ENCODE results near the gene VEGFD.
A peak's percentile ranks its signal among the peaks of the same experiment; 100 is the strongest.

VEGFD gene

DNA sequence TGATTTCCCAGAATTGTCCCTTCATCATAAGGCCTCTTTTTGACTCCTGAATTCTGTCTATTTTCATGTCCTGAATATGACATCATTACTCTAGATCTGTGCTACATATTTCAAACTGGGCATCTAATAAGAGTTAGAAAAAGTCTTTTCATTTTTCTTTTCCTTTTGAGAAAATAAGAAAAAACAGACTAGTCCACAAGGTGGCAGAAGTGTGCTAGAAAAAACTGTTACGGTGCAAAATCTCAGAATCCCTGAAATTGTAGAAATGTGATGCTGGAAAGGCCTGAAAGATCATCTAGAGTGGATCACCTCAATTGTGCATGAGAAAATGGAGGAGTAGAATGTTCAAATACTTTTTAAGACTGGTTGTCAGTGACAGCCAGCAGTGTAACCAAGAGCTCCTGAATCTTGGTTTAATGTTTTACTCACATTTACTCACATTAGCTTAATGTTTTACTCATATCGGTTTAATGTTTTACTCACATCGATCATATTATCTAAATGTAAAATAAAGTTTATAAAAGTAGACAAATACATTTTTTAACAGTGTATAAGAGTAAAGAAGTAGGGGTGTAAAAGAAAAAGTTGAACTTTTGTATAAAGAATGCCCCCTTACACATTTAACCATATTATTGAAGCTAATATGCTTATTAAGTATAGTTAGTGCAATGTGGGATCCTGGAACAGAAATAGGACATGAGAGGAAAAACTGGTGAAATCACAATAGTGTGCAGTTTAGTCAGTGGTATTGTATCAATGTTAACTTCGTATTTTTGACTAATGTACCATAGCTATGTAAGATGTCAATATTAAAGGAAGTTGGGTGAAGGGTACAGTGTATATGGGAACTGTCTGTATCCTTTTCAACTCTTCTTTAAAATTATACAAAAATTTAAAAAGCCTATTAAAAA lies 84.0 kb downstream of the VEGFD start:
- DNase-seq = peak; percentile 30

DNA sequence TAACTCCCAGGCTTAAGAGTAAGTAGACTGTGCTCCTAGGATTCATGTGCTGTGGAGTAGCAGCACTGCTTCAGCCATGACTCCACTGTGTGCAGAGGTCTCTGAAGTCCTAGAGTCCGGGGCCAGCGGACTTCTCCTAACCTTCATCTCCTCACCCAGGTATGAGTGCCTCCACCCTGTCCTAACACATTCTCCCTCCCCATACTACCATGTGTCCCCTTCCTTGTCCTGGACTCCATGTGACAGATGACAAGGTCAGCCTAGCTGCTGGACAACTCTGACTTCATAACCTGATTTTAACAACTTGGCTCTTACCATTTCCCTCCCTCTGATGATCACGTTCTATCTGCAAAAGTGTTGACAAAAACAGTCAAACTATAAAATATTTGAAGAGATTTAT lies 85.4 kb downstream of the VEGFD start:
- no peak for DNase-seq

DNA sequence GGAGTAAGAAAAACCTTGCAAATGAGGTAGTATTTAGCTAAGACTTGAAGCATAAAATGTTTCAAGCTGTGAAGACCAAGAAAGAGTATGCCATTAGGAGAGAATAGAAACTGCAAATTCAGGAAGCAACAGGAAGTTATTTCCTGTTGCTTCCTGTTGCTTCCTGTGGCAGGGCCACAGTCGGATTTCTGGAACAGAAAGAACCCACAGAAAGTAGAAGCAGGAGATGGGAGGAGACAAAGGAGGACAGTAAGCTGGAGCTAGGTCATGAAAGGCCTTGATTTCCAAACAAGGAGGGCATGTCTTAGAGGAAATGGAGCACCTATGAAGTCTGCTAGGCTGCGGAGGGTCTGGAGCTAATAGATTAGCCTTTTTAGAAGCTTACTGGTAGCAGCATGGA lies 86.0 kb downstream of the VEGFD start:
- DNase-seq = peak; percentile 18

Measured in inflammatory macrophage treated with lipopolysaccharide for 4 hours (primary cell).